T-helper 2 cell treated with Interferon-gamma antibody and Interleukin-4, amounts not matched to agents 100 ng/mL and 5 ng/mL, for 36 hours (primary cell): ENCODE results near the gene SPRN. TPM values are rescaled to one million over a fixed set of nuclear protein-coding genes. Genes with fewer than 3 reads are reported as not detected.

Experiments used
- total RNA-seq: library from RNA; stranded (reverse); gene quantifications from 2 replicates; pipeline ENCODE4 v1.2.3, GENCODE V29; 2022

The SPRN gene
- total RNA-seq, 1 donor from 2014 or later, result not detected

Other genes starting within 250 kb of the SPRN start
- not detected in 2 replicates for gene UTF1, start 194.4 kb downstream of the SPRN start, total RNA-seq
- gene VENTX, start 186.8 kb downstream of the SPRN start, total RNA-seq, result not detected in 2 replicates
- 153 and 157 TPM in 2 replicates for gene ADAM8, start 147.8 kb downstream of the SPRN start, total RNA-seq
- gene TUBGCP2, start 115.8 kb downstream of the SPRN start, total RNA-seq, result 54.4 and 61.5 TPM in 2 replicates
- 63.3 and 71.1 TPM in 2 replicates for gene ZNF511, start 115.7 kb downstream of the SPRN start, total RNA-seq
- gene CALY, start 87.7 kb downstream of the SPRN start, total RNA-seq, result not detected in 2 replicates
- gene PRAP1, start 77.3 kb downstream of the SPRN start, total RNA-seq, result not detected in 2 replicates
- gene FUOM, start 66.6 kb downstream of the SPRN start, total RNA-seq, result 14.0 and 16.7 TPM in 2 replicates
- gene ECHS1, start 51.3 kb downstream of the SPRN start, total RNA-seq, result 40.8 and 41.2 TPM in 2 replicates
- 3.4 and 4.3 TPM in 2 replicates for gene PAOX, start 45.4 kb downstream of the SPRN start, total RNA-seq
- gene MTG1, start 30.5 kb downstream of the SPRN start, total RNA-seq, result 56.9 and 61.2 TPM in 2 replicates
- 1.8 and 2.2 TPM in 2 replicates for gene SCART1, start 29.3 kb upstream of the SPRN start, total RNA-seq
- 0.39 TPM in 2 replicates for gene CYP2E1, start 102.7 kb upstream of the SPRN start, total RNA-seq
- gene SYCE1, start 141.0 kb upstream of the SPRN start, total RNA-seq, result 0.41 and 0.61 TPM in 2 replicates
- gene FRG2B, start 202.2 kb upstream of the SPRN start, total RNA-seq, result 0.20 TPM in 1 of 2 replicates, not detected in the other